Measurements from ENCODE around the gene DOCK1.

Gene DOCK1

DNA sequence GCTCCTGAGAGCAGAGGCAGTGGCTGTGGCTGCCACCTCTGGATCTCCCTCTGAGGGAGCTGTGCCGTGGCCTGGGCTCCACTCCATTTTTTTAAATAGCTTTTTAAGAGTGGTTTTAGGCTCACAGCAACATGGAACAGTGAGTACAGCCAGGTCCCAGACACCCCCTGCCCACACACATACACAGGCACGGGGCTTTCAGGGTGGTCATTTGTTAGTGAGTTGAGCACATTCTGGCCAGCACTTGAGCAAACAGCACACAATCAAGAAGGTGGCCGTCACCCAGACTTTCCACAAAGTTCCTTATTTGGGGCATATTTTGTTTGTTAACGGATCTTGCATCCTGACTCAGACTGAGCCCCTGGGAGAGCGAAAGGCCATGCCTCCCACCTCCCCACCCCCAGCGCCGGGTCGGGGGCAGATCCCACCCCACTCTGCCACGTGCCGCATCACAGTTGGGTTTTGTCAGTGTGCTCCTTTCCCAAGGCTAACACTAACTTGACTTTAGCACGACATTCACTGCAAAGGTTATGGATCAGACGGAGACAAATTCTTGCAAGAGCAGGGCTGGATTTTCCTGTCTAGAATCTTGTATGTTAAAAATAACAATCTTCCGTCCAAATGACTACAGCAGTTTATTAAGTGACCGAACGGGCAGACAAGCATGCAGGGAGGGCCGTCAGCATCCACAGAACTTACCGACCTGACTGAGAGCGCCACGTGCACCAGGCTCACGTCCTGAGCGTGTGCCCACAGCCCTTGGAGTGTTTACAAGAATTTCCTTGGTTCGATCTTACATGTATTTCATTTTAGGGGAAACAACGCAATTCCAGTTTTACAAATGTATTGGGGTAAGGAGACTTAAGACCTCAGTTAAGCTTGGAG is 487.4 kb downstream of the DOCK1 start:
- DNase-seq (ENCODE audit: low read depth in 2 of 2) = no peak

- DNase-seq (ENCODE audit: low read depth in 2 of 2) = no peak
Observed at GRCh38 chr10:127398140-127398970, 493.1 kb downstream of the DOCK1 start.

GRCh38 chr10:127398971-127399365 is 493.7 kb downstream of the DOCK1 start:
- no peak for DNase-seq (ENCODE audit: low read depth in 2 of 2)

GRCh38 chr10:127399668-127400067 is 494.4 kb downstream of the DOCK1 start:
- no peak for DNase-seq (ENCODE audit: low read depth in 2 of 2)

GRCh38 chr10:127400216-127400615 is 495.0 kb downstream of the DOCK1 start:
- no peak for DNase-seq (ENCODE audit: low read depth in 2 of 2)

DNA sequence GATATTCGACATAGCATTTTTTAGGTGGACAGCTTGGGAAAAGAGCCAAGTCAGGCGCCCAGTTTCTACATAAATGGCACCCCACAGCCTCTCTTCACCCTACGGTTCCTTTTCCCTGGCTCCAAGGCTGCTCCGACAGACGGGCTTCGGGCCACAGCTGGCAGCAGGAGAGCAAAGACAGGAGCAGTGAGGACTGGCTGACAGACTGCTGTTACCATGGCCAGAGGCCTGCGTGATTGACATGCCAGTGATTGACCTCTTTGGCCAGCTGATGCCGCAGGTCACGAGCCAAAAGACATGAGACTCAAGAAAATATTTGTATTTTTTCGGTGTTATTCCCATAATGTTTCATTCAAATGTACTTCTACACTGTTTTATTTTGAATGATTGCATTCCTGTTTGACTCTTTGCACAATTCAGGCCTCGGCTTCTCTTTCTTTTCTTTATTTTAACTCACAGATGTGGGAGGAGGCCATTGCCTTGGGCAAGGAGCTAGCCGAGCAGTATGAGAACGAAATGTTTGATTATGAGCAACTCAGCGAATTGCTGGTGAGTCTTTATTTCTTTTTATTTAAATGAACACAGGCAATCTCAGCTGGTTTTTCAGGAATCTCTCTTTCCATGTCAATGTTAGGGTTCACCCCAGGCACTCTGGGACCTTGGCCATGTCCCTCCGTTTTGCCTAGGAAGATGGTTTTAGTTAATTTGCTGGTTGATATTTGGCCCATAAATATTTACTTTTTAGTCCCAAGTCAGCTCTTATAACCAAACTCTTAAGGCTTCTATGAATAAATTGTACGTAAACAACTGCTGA is 497.6 kb downstream of the DOCK1 start:
- DNase-seq (ENCODE audit: low read depth in 2 of 2) = no peak

GRCh38 chr10:127405221-127405620 is 500.0 kb downstream of the DOCK1 start:
- no peak for DNase-seq (ENCODE audit: low read depth in 2 of 2)

DNA sequence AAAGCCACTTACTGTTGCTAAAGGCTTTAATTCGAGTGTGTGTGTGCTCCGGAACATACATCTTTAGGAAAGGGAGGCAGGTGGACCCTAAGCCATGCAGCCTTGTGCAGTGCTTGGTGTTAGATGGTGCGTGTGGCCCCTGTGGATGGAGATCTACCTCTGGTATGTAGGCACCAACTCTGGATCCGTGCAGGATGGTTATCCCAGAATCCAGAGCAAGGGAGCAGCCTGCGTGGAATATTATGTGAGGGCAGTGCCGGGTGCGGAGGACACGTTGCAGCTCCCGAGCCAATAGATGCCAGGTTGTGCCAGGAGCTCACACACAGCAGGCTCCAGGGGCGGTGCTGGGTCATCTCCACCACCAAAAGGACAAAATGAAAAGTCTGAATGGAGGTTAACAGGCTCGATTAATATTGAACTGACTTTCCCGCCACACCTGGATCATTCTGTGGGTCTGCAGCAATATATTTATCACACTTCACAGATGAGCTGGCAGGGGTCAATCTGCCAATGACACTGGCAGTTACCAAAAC is 500.9 kb downstream of the DOCK1 start:
- no peak for DNase-seq (ENCODE audit: low read depth in 2 of 2)

- no peak for DNase-seq (ENCODE audit: low read depth in 2 of 2)
Observed at GRCh38 chr10:127407551-127407950, 502.3 kb downstream of the DOCK1 start.

DNA sequence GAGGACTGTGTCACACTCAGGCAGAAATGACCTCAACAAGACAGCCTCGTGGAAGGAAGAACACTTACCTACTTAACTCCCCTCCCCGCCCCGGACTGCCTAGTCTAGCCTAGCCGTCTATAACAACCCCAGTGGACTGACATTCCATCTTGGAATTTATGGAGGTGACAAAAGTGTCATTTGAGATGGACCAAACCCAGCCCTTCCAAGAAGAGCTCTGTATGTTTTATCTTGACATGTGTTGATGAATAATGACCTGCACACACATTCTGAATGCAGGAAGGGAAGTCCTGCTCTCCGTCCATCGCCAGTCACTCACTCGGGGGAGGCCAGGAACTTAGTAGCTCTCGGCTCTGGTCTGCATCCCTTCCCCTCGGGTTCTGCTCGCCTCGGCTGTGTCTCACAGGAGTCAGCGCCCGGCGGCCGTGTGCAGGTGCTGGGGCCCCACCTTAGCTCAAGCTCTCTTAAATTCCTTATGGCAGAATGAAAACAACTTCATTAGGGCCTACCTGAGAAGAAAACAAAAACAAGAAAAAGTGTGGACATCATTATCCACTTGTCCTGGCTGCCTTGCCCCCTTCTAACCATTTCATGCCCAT is 503.0 kb downstream of the DOCK1 start:
- DNase-seq (ENCODE audit: low read depth in 2 of 2) = no peak

DNA sequence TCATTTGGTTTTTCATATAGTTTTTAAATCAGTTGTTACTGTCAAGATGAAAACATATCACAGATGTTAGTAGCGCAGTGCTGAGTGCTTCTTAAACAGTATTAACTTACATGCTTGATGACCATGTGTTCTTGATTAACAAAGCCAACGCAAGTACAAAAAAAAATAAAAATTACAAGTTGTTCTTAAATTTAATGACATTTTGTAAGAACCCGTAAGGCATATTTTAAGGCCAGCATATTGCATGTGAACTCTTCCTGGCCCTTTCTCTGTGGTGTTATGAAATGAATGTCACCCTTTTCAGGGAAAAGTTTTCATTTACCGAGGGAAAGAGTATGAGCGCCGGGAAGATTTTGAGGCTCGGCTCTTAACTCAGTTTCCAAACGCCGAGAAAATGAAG is 503.5 kb downstream of the DOCK1 start:
- DNase-seq (ENCODE audit: low read depth in 2 of 2) = no peak

DNA sequence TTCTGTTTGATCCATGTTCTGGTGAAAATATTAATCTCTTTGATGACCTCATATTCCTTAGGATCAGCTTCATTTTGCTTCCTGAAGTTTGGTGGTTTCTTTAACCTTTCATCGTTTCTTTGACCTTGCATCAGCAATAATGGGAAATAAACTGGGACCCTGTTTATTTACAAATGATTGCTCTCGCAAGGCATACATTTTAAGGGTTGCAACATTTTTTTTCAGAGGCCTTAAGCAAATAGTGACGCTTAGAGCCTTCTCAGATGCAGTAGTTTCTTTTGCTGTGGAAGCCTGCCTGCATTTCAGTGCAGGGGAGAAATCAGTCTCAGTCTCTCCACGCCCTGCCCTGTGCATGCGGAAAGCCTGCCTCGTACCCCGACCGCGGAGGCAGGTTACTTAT is 504.8 kb downstream of the DOCK1 start:
- no peak for DNase-seq (ENCODE audit: low read depth in 2 of 2)

- DNase-seq (ENCODE audit: low read depth in 2 of 2) = no peak
Observed at GRCh38 chr10:127411062-127411461, 505.8 kb downstream of the DOCK1 start.

DNA sequence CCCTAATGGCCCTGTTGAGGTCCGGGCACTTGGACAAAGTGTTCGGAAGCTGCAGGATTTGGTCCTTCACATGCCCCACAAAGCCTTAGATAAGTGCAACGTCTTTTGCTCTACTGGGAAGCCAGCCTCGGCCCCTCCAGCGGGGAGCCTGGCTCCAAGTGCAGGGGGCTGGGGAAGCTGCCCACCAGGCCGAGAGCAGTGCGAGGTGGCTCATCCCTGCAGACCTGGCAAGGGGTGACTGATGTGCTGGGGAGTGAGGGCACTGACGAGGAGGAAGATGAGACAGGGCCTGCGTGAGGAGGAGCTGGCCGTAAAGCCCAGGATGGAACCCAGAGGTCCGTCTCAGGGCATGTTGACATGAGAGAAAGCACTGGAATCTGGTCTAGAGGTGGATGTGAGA is 508.1 kb downstream of the DOCK1 start:
- DNase-seq (ENCODE audit: low read depth in 2 of 2) = no peak

GRCh38 chr10:127414024-127414423 is 508.8 kb downstream of the DOCK1 start:
- DNase-seq (ENCODE audit: low read depth in 2 of 2) = no peak

DNA sequence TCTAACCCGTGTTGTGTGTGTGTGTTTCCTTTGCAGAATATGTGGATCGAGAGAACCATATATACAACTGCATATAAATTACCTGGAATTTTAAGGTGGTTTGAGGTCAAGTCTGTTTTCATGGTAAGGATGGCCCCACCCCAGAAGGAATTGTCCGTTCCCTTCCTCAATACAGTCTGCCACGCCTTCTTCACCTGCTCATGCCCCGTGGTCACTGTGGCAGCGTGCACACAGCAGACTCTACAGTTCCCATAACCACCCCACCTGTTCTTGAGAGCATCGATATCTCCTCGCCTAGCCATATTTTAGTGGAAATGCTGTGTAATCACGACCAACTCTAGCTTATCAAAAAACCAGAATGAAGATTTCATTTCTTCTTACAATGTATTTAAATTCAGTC is 509.9 kb downstream of the DOCK1 start:
- no peak for DNase-seq (ENCODE audit: low read depth in 2 of 2)

GRCh38 chr10:127415901-127416581 is 510.8 kb downstream of the DOCK1 start:
- no peak for DNase-seq (ENCODE audit: low read depth in 2 of 2)

DNA sequence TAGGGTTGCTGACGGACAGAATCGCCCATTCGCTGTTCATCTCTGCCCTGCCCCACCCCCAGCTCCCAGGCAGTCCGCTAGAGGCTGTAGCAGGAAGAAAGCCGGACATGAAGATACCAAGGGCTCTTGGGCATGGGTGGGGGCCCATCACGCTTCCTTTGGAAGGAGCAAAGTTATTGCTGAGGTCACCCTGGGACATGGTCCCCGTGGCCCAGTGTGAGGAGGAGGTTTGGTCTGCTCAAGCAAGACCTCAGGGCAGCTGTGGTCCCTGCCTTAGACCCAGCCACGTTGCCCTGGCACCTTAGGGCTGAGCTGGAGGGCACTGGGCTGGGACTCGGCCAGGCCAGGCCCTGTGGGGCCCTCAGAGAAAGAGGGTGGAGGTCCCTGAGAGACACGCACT is 511.8 kb downstream of the DOCK1 start:
- DNase-seq (ENCODE audit: low read depth in 2 of 2) = no peak

- no peak for DNase-seq (ENCODE audit: low read depth in 2 of 2)
Observed at GRCh38 chr10:127417686-127418401, 512.6 kb downstream of the DOCK1 start.

DNA sequence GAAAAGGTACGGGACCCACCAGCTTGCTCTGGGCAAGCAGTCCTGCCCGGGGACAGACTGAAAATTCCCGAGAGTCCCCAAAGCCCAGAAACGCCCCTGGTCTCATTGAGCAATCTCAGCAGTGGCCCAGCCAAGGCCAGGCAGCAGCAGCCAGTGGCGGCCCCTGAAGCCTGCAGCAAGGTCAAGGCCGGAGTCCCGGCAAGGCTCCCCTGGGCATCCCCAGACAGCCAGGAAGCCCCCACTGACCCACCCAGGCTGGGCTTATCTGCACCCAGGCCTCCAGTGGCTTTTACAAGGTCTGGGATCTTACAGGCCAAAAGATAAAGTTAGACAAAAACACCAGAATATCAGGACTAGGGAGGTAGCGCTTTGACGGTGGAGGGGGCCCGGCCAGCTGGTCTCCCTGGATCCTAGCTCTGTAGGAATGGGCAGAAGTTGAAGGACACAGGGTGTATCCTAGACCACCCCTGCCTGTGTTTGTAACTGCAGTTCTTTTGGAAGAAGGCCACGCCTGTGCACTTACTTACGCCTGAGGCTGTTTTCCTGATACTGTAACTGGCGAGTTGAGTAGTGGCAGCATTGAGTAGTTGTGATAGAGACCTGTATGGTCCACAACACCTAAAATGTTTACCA is 513.4 kb downstream of the DOCK1 start:
- DNase-seq (ENCODE audit: low read depth in 2 of 2) = no peak

Data from stimulated activated CD8-positive, alpha-beta memory T cell treated with anti-CD3 and anti-CD28 coated beads, Interleukin-7, amount 100 ng/mL, for 1 hour (primary cell).